T-helper 2 cell treated with Interferon-gamma antibody and Interleukin-4, amounts not matched to agents 5 μg/mL and 100 μg/mL, for 36 hours (primary cell): Measurements from ENCODE around the gene AXIN2.
"Not testable (repeated sequence)": the region's sequence is repeated elsewhere in the genome, so short reads cannot be mapped to it uniquely, and the experiment has no call there.

ENCODE experiments used
- DNase-seq: peaks from one replicate; pipeline ENCODE4 v3.0.0; 2021; ENCODE audit warnings: low spot score
- H3K27ac Mint-ChIP-seq: one replicate; pipeline ENCODE4 v1.8.0; 2021; ENCODE audit warnings: mild to moderate bottlenecking, mixed read lengths
- H3K27me3 Mint-ChIP-seq: one replicate; pipeline ENCODE4 v1.8.0; 2021; ENCODE audit warnings: low read depth, mixed read lengths
- H3K36me3 Mint-ChIP-seq: one replicate; pipeline ENCODE4 v1.8.0; 2021; ENCODE audit warnings: low read depth, mixed read lengths
- H3K4me1 Mint-ChIP-seq: one replicate; pipeline ENCODE4 v1.8.0; 2021; ENCODE audit warnings: low read depth, mixed read lengths
- H3K4me3 Mint-ChIP-seq: one replicate; pipeline ENCODE4 v1.8.0; 2022; ENCODE audit warnings: mild to moderate bottlenecking, moderate library complexity, mixed read lengths
- H3K9me3 Mint-ChIP-seq: one replicate; pipeline ENCODE4 v1.8.0; 2021; ENCODE audit warnings: mixed read lengths

The AXIN2 gene

DNA sequence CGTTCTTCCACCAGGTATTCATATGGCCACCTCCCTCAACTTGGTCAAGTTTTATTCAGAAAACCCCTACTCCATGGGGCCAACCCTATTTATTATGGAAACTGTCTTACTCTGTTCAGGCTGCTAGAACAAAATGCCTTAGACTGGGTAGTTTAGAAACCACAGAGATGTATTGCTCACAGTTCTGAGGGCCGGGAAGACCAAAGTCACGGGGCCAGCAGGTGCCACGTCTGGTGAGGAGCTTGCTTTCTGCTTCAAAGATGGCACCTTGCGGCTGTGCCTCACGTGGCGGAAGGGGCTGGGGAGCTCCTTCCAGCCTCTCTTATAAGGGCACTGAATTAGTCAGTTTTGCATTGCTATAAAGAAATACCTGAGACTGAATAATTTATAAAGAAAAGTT, 74.3 kb downstream of the AXIN2 start:
- H3K27ac Mint-ChIP-seq: no peak overlapping the region
- no peaks in the 10 kb centered on the region for H3K4me1 Mint-ChIP-seq
- peaks cover 9% of the 10 kb centered on the region for H3K27me3 Mint-ChIP-seq
- no peaks in the 10 kb centered on the region for H3K36me3 Mint-ChIP-seq
- no peak for DNase-seq
- H3K9me3 Mint-ChIP-seq: no peaks in the 10 kb centered on the region
- no peak overlapping the region for H3K4me3 Mint-ChIP-seq

DNA sequence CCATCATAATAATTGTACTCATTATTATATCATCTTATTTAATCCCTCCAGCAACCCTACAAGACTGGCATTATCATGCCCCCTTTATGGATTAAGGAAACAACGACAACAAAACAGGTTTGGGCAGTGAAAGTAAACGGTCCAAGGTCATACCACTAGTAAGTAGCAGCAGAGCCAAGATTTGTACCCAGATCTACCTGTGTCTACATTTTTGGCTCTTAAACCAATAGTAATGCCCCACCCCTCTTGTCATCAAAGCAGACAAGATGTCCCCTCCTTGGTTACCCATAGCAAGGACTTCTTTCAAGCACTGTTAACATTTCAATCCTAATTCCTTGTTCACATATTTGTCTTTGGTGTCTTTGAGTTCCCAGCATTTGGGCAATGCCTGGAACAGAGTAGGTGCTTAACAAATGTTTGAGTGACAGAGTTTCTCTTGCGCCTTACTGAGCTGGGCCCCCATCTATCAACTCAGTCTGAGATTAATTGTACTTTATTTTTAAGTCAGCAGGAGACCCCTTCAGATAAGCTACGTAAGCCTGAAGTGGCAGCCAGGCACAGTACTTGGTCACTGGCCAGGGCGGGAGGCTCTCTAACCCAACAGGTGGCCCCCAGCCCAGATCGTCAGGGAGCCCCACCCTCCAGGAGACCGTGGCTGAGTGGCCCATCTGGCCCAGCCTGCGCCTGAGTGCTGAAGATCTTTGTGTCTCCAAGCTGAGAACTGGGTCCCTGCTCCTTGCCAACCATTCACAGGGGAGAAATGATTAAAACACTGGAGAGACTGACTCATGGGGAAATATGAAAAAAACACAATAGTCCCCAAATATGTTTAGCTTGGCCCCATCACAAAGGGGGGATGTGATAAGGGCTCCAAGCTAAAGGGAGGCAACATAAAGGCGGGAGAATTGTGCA, 75.8 kb downstream of the AXIN2 start:
- H3K27ac Mint-ChIP-seq: no peak overlapping the region

DNA sequence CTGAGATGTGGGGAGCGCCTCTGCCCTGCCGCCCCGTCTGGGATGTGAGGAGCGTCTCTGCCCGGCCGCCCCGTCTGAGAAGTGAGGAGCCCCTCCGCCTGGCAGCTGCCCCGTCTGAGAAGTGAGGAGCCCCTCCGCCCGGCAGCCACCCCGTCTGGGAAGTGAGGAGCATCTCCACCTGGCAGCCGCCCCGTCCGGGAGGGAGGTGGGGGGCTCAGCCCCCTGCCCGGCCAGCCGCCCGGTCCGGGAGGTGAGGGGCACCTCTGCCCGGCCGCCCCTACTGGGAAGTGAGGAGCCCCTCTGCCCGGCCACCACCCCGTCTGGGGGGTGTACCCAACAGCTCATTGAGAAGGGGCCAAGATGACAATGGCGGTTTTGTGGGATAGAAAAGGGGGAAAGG, 77.0 kb downstream of the AXIN2 start:
- DNase-seq, H3K27ac Mint-ChIP-seq, H3K4me1 Mint-ChIP-seq: not testable (repeated sequence)

More for the DNA sequence above, 75.8 kb downstream of the AXIN2 start:
- Mint-ChIP-seq H3K4me3 (no peak overlapping the region), H3K36me3 (no peaks in the 10 kb centered on the region), H3K4me1 (peaks cover 4% of the 10 kb centered on the region), H3K27me3 (peaks cover 6% of the 10 kb centered on the region), H3K9me3 (no peaks in the 10 kb centered on the region)
- no peak for DNase-seq

DNA sequence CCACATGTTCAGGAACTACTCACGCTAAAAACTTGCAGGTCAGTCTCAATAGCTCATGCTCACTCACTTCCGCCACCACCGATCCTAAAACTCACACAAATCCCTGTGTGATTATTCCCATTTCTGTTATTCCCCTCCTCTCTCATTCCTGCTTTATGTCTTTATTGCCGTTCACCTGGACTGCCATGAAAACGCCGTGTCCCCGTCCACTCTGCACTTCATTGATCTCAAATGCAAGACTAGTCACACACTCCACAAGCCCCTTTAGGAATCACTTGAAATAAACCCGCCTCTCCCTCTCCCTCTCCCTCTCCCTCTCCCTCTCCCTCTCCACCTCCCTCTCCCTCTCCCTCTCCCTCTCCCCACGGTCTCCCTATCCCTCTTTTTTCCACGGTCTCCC, 78.0 kb downstream of the AXIN2 start:
- Mint-ChIP-seq H3K4me1 (peaks cover 4% of the 10 kb centered on the region), H3K4me3 (no peak overlapping the region), H3K27me3 (peaks cover 6% of the 10 kb centered on the region), H3K27ac (no peak overlapping the region), H3K9me3 (no peaks in the 10 kb centered on the region), H3K36me3 (no peaks in the 10 kb centered on the region)
- no peak for DNase-seq

More for the DNA sequence above, 77.0 kb downstream of the AXIN2 start:
- not testable (repeated sequence) for H3K27me3 Mint-ChIP-seq, H3K9me3 Mint-ChIP-seq, H3K4me3 Mint-ChIP-seq, H3K36me3 Mint-ChIP-seq

DNA sequence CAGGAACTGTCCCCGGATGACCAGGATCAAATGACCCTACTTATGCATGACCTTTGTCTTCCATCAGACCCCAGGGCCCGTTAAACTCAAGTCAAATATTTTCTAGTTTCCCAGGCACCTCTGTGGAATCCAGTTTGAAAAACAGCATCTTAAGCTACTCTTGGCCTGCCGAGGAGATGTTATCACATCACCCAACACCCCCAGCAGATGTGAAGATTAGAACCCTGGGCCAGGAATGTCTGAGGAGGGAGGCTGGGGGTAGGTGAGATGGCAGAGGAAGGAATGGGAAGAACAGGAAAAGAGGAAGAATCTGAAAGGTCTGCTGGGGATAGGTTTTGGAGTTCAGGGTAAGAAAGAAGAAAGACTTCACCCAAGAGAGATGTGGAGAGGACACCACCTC, 79.2 kb downstream of the AXIN2 start:
- DNase-seq: no peak
- Mint-ChIP-seq H3K36me3 (no peaks in the 10 kb centered on the region), H3K27me3 (peaks cover 6% of the 10 kb centered on the region), H3K9me3 (no peaks in the 10 kb centered on the region), H3K27ac (no peak overlapping the region), H3K4me3 (no peak overlapping the region), H3K4me1 (peaks cover 4% of the 10 kb centered on the region)

DNA sequence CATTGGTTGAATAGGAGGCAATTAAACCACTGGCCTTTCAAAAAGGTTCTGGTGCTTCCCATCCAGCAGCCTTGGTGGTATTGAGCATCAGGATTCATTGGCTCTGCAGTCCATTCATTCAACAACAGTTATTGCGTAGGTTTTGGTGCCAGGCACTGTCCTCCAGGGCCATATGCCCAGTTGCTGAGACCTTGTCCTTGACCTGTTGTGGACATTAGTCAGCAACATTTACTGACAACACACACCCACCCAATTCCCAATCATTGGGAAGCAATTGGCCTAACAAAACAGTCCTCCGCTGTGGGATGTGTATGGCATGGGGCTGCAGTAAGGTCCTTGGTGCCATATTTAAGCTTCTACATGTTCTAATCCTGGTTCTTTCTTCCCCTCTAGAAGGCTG, 82.2 kb downstream of the AXIN2 start:
- Mint-ChIP-seq H3K27ac (no peak overlapping the region), H3K9me3 (no peaks in the 10 kb centered on the region), H3K36me3 (no peaks in the 10 kb centered on the region), H3K4me3 (no peak overlapping the region), H3K4me1 (peaks cover 4% of the 10 kb centered on the region), H3K27me3 (no peaks in the 10 kb centered on the region)
- no peak for DNase-seq
